AG09319 (cell line): ENCODE data around the gene NGEF.

ENCODE experiments used
- DNase-seq: peaks from one replicate; pipeline ENCODE4 v3.0.0-alpha.2; 2010; ENCODE audit warnings: low read depth; ENCODE audit errors: extremely low read depth
- TF ChIP-seq, protein P1 (sequence below): IDR thresholded peaks from 2 replicates; pipeline ENCODE4 v1.5.1; 2011; ENCODE audit warnings: low read depth, mild to moderate bottlenecking, inconsistent platforms, low read length, moderate library complexity

The NGEF gene

DNA sequence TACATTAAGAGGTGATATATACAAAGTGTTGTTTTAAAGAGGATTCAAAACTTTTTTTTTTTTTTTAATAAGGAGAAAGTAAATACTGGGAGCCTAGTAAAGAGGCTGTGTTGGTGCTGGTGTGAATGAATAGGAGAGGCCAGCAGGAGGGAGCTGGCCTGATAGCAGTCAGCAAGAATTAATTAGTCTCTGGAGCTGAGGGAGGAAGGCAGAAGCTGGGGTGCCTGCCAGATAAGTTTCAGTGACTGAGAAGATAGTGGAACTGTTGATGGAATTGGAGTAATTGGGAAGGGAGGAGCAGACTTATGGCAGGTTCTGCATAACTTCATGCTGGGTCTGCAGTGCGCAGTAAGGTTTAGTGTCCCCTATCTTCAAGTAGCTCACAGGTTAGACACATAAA is 179.2 kb downstream of the NGEF start:
- DNase-seq: no peak
- TF ChIP-seq, protein P1, sequence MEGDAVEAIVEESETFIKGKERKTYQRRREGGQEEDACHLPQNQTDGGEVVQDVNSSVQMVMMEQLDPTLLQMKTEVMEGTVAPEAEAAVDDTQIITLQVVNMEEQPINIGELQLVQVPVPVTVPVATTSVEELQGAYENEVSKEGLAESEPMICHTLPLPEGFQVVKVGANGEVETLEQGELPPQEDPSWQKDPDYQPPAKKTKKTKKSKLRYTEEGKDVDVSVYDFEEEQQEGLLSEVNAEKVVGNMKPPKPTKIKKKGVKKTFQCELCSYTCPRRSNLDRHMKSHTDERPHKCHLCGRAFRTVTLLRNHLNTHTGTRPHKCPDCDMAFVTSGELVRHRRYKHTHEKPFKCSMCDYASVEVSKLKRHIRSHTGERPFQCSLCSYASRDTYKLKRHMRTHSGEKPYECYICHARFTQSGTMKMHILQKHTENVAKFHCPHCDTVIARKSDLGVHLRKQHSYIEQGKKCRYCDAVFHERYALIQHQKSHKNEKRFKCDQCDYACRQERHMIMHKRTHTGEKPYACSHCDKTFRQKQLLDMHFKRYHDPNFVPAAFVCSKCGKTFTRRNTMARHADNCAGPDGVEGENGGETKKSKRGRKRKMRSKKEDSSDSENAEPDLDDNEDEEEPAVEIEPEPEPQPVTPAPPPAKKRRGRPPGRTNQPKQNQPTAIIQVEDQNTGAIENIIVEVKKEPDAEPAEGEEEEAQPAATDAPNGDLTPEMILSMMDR: no peak

DNA sequence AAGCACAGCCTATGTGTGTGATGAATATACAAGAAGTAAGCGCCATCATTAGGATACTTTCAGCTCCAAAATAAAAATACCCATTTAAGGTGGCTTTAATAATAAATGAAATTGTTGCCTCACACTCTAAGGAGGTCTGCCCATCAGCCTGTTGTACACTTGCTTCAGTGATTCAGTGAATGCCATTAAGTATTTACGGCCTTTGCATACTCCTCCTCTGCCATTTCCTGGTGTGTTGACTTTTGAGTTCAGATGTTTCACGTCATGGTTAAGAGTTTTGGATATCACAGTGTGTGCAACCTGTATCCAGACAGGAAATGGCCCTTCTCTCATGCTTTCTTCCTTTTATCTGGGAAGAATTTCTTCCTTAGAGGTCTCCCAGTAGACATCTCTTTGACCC is 181.6 kb downstream of the NGEF start:
- TF ChIP-seq, protein P1: no peak
- no peak for DNase-seq

DNA sequence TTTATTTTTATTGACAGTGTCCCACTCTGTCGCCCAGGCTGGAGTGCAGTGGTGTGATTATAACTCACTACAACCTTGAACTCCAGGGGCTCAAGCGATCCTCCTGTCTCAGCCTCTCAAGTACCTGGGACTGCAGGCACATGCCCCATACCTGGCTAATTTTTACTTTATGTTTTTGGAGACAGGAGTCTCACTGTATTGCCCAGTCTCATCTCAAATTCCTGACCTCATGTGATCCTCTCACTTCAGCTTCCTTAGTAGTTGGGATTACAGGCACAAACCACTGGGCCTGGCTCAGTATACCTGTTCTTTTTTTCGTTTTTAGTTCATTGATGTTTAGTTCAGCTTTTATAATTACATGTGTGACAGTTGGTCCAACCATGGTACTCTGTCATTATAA is 183.1 kb downstream of the NGEF start:
- no peak for DNase-seq
- TF ChIP-seq, protein P1: no peak
